Liver (tissue), 9 donors: Measurements from ENCODE around the gene TRIM21. TPM values are rescaled to one million over a fixed set of nuclear protein-coding genes. Genes with fewer than 3 reads are reported as not detected.

Experiments
- DNase-seq: peaks from one replicate; pipeline ENCODE4 v3.0.0-alpha.2; 2017; ENCODE audit warnings: low spot score
- H3K27ac ChIP-seq, 2 donors: one replicate each; pipeline ENCODE4 v1.7.0; 2013; ENCODE audit warnings: inconsistent platforms in 2 of 2, low read length in 2 of 2, control low read depth in 1 of 2, low read depth in 1 of 2, mild to moderate bottlenecking in 1 of 2
- H3K27me3 ChIP-seq, 4 donors: one replicate each; pipeline versions ENCODE4 v1.6.1 to v1.7.0; 2013; ENCODE audit warnings: low read length in 3 of 4, inconsistent platforms in 1 of 4, mild to moderate bottlenecking in 1 of 4, moderate library complexity in 1 of 4; ENCODE audit not compliant: control insufficient read depth in 4 of 4, insufficient read depth in 4 of 4
- H3K36me3 ChIP-seq, 4 donors: one replicate each; pipeline versions ENCODE4 v1.6.1 to v1.7.0; 2013; ENCODE audit warnings: low read length in 3 of 4, mild to moderate bottlenecking in 3 of 4, low read depth in 1 of 4, moderate library complexity in 1 of 4; ENCODE audit not compliant: control insufficient read depth in 4 of 4, insufficient read depth in 3 of 4
- H3K4me1 ChIP-seq, 4 donors: one replicate each; pipeline versions ENCODE4 v1.6.1 to v1.7.0; 2013; ENCODE audit warnings: low read length in 3 of 4, mild to moderate bottlenecking in 3 of 4, moderate library complexity in 1 of 4; ENCODE audit not compliant: control insufficient read depth in 4 of 4, insufficient read depth in 4 of 4
- H3K4me3 ChIP-seq, 3 donors: one replicate each; pipeline versions ENCODE4 v1.6.1 to v1.7.0; 2013; ENCODE audit warnings: low read length in 3 of 3, control low read depth in 1 of 3, low read depth in 1 of 3, mild to moderate bottlenecking in 1 of 3
- H3K9ac ChIP-seq, 2 donors: one replicate each; pipeline ENCODE4 v1.7.0; 2013; ENCODE audit warnings: low read length in 2 of 2, mild to moderate bottlenecking in 2 of 2, moderate library complexity in 2 of 2, control low read depth in 1 of 2, low read depth in 1 of 2
- H3K9me3 ChIP-seq, 4 donors: one replicate each; pipeline versions ENCODE4 v1.6.1 to v1.7.0; 2013; ENCODE audit warnings: low read length in 3 of 4; ENCODE audit not compliant: control insufficient read depth in 4 of 4
- EGR1 ChIP-seq, 2 donors: IDR thresholded peaks; 2 replicates each; pipeline ENCODE4 v1.6.1; 2016 to 2018; ENCODE audit warnings: antibody characterized with exemption in 2 of 2, low read depth in 2 of 2
- FOXA1 ChIP-seq: IDR thresholded peaks from 2 replicates; pipeline ENCODE4 v1.6.1; 2016; ENCODE audit warnings: antibody characterized with exemption
- GABPA ChIP-seq, 2 donors: IDR thresholded peaks in 1 of 2; conservative IDR thresholded peaks in 1 of 2; 2 replicates each; pipeline ENCODE4 v1.6.1; 2016; ENCODE audit warnings: antibody characterized with exemption in 2 of 2, mild to moderate bottlenecking in 1 of 2, moderate library complexity in 1 of 2
- HNF4A ChIP-seq, 2 donors: conservative IDR thresholded peaks; 2 replicates each; pipeline ENCODE4 v1.6.1; 2016; ENCODE audit warnings: antibody characterized with exemption in 2 of 2, mild to moderate bottlenecking in 2 of 2
- HNF4G ChIP-seq: IDR thresholded peaks from 2 replicates; pipeline ENCODE4 v1.6.1; 2016; ENCODE audit warnings: antibody characterized with exemption
- JUND ChIP-seq, 2 donors: IDR thresholded peaks; 2 replicates each; pipeline ENCODE4 v1.6.1; 2016; ENCODE audit warnings: antibody characterized with exemption in 2 of 2
- RAD21 ChIP-seq, 2 donors: IDR thresholded peaks; 2 replicates each; pipeline ENCODE4 v1.6.1; 2016; ENCODE audit warnings: antibody characterized with exemption in 2 of 2, mild to moderate bottlenecking in 2 of 2
- RXRA ChIP-seq, 2 donors: IDR thresholded peaks; 2 replicates each; pipeline ENCODE4 v1.6.1; 2017 to 2018; ENCODE audit warnings: antibody characterized with exemption in 2 of 2, mild to moderate bottlenecking in 1 of 2
- SP1 ChIP-seq: IDR thresholded peaks from 2 replicates; pipeline ENCODE4 v1.6.1; 2018; ENCODE audit warnings: antibody characterized with exemption, mild to moderate bottlenecking
- TAF1 ChIP-seq: conservative IDR thresholded peaks from 2 replicates; pipeline ENCODE4 v1.6.1; 2016; ENCODE audit warnings: antibody characterized with exemption, mild to moderate bottlenecking
- YY1 ChIP-seq: IDR thresholded peaks from 2 replicates; pipeline ENCODE4 v1.6.1; 2016; ENCODE audit warnings: antibody characterized with exemption, mild to moderate bottlenecking
- WGBS: extraction: QIAGEN DNeasy Blood & Tissue Kit; methylation state at CpG from one replicate; pipeline ENCODE4 v1.1.7; 2013; 5-methylcytosine and 5-hydroxymethylcytosine counted together
- polyA plus RNA-seq, 2 donors: library from polyadenylated mRNA; stranded (reverse) in 1 of 2; unstranded in 1 of 2; fragments of 200-250 nt in 1 of 2; fragments of >200 nt in 1 of 2; fragmentation: Nextera tagmentation in 1 of 2; extraction: Ambion mirVana in 1 of 2; gene quantifications; one replicate each; pipeline versions ENCODE4 v1.2.1 to v1.2.3, GENCODE V29; 2013 to 2015
- total RNA-seq, 2 donors: library from RNA; depleted of rRNA; stranded (reverse); fragments of >200 nt; gene quantifications; one replicate each; pipeline ENCODE4 v1.2.3, GENCODE V29; 2014
- TF ChIP-seq, protein P1 (sequence below): fragments of 150-350 bp; IDR thresholded peaks from 2 replicates; pipeline ENCODE4 v1.5.1; 2017; ENCODE audit warnings: improper control_type of control experiment, low read depth, low read length; ENCODE audit not compliant: missing input control
- TF ChIP-seq, protein P2 (sequence below): IDR thresholded peaks from 2 replicates; pipeline ENCODE4 v1.6.1; 2016; ENCODE audit warnings: antibody characterized with exemption, mild to moderate bottlenecking
- TF ChIP-seq, protein P3 (sequence below): IDR thresholded peaks from 2 replicates; pipeline ENCODE4 v1.6.1; 2016; ENCODE audit warnings: antibody characterized with exemption
- TF ChIP-seq, protein P4 (sequence below): IDR thresholded peaks from 2 replicates; pipeline ENCODE4 v1.6.1; 2016; ENCODE audit warnings: antibody characterized with exemption
- TF ChIP-seq, protein P5 (sequence below): IDR thresholded peaks from 2 replicates; pipeline ENCODE4 v1.6.1; 2016; ENCODE audit warnings: antibody characterized with exemption
- donor health status: healthy.
- donor health status: healthy.
- donor health status: healthy.
- donor health status: healthy.
- donor health status: healthy.

The TRIM21 gene
- total and polyA plus RNA-seq, 4 donors = 8.0 to 14.9 (median 12.4) TPM

DNA sequence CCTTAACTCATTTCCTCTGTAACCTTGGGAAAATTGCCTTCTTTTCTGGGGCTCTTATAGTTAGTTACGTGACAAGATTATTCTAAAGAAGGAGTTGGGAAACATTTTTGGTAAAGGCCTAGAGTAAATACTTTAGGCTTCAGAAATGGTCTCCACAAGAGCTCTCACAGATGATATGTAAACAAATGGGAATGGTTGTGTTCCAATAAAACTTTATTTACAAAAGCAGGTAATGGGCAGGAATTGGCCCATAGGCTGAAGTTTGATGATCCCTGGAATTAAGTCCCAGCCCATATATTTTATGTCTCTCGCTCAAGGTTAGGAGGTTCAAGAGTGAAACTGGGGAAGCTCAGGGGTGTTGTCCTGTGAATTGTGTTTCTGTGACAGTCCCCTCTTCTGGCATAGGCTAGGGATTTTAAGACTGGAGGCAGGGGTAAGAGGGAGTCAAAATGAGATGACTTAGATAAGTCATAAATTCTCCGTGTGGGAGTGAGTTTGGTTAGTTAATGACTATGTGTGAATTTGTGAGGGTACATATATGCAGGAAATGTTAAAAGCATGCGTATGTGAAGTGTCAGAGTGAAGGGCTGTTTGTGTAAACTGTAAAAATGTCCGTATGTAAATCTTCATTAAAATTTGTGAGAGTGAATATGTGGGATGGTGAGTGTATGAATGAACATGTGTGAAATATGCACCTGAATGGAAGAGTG, 17.9 kb downstream of the TRIM21 start:
- Histone ChIP-seq H3K36me3 (no peaks in the 10 kb centered on the region), H3K4me3 (no peak overlapping the region), H3K27ac (no peak overlapping the region), H3K9ac (no peak overlapping the region), H3K4me1 (no peaks in the 10 kb centered on the region), H3K27me3 (no peaks in the 10 kb centered on the region), H3K9me3 (no peaks in the 10 kb centered on the region)
- WGBS = 77% methylated on average over 5 of the region's 5 CpGs
- no peak for DNase-seq
- TF ChIP-seq, protein P1, sequence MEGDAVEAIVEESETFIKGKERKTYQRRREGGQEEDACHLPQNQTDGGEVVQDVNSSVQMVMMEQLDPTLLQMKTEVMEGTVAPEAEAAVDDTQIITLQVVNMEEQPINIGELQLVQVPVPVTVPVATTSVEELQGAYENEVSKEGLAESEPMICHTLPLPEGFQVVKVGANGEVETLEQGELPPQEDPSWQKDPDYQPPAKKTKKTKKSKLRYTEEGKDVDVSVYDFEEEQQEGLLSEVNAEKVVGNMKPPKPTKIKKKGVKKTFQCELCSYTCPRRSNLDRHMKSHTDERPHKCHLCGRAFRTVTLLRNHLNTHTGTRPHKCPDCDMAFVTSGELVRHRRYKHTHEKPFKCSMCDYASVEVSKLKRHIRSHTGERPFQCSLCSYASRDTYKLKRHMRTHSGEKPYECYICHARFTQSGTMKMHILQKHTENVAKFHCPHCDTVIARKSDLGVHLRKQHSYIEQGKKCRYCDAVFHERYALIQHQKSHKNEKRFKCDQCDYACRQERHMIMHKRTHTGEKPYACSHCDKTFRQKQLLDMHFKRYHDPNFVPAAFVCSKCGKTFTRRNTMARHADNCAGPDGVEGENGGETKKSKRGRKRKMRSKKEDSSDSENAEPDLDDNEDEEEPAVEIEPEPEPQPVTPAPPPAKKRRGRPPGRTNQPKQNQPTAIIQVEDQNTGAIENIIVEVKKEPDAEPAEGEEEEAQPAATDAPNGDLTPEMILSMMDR = no peak
- TF ChIP-seq JUND (IDR thresholded peaks at IDR 0.05) (no peak), FOXA1 (no peak), RAD21 (IDR thresholded peaks at IDR 0.05) (no peak), SP1 (no peak), TAF1 (no peak)
- TF ChIP-seq, protein P2, sequence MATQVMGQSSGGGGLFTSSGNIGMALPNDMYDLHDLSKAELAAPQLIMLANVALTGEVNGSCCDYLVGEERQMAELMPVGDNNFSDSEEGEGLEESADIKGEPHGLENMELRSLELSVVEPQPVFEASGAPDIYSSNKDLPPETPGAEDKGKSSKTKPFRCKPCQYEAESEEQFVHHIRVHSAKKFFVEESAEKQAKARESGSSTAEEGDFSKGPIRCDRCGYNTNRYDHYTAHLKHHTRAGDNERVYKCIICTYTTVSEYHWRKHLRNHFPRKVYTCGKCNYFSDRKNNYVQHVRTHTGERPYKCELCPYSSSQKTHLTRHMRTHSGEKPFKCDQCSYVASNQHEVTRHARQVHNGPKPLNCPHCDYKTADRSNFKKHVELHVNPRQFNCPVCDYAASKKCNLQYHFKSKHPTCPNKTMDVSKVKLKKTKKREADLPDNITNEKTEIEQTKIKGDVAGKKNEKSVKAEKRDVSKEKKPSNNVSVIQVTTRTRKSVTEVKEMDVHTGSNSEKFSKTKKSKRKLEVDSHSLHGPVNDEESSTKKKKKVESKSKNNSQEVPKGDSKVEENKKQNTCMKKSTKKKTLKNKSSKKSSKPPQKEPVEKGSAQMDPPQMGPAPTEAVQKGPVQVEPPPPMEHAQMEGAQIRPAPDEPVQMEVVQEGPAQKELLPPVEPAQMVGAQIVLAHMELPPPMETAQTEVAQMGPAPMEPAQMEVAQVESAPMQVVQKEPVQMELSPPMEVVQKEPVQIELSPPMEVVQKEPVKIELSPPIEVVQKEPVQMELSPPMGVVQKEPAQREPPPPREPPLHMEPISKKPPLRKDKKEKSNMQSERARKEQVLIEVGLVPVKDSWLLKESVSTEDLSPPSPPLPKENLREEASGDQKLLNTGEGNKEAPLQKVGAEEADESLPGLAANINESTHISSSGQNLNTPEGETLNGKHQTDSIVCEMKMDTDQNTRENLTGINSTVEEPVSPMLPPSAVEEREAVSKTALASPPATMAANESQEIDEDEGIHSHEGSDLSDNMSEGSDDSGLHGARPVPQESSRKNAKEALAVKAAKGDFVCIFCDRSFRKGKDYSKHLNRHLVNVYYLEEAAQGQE = no peak
- TF ChIP-seq, protein P3, sequence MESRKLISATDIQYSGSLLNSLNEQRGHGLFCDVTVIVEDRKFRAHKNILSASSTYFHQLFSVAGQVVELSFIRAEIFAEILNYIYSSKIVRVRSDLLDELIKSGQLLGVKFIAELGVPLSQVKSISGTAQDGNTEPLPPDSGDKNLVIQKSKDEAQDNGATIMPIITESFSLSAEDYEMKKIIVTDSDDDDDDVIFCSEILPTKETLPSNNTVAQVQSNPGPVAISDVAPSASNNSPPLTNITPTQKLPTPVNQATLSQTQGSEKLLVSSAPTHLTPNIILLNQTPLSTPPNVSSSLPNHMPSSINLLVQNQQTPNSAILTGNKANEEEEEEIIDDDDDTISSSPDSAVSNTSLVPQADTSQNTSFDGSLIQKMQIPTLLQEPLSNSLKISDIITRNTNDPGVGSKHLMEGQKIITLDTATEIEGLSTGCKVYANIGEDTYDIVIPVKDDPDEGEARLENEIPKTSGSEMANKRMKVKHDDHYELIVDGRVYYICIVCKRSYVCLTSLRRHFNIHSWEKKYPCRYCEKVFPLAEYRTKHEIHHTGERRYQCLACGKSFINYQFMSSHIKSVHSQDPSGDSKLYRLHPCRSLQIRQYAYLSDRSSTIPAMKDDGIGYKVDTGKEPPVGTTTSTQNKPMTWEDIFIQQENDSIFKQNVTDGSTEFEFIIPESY = no peak

DNA sequence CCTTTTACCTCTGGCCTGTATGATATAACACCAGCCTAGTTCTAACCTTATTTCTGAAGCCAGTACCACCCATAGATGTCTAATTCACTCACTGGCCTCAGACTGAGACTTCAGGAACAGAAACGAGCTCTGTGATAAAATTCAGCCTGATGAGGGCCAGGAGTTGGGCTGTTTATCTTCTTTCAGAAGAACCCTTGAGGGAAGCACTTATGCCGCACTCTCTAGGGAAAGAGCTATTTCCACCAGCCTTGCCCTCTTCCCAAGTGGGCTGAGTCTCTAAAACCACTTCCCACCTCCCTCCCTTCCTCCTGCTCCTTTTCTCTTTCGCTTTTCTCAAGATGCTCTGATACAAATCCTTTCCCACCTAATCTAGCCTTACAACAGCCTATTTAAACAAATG, 23.3 kb downstream of the TRIM21 start:
- TF ChIP-seq TAF1 = no peak
- no peak for TF ChIP-seq EGR1 (IDR thresholded peaks at IDR 0.05; ENCODE audit: low read depth in 2 of 2)
- TF ChIP-seq SP1 = no peak
- TF ChIP-seq HNF4A (conservative IDR thresholded peaks at IDR 0.05) = no peak
- TF ChIP-seq GABPA (IDR thresholded peaks at IDR 0.05 in 1 of 2, conservative IDR thresholded peaks at IDR 0.05 in 1 of 2) = no peak
- TF ChIP-seq, protein P1 = no peak
- no peak for TF ChIP-seq HNF4G
- TF ChIP-seq, protein P4, sequence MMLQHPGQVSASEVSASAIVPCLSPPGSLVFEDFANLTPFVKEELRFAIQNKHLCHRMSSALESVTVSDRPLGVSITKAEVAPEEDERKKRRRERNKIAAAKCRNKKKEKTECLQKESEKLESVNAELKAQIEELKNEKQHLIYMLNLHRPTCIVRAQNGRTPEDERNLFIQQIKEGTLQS = no peak
- TF ChIP-seq RAD21 (IDR thresholded peaks at IDR 0.05) = no peak
- TF ChIP-seq, protein P5, sequence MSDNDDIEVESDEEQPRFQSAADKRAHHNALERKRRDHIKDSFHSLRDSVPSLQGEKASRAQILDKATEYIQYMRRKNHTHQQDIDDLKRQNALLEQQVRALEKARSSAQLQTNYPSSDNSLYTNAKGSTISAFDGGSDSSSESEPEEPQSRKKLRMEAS = no peak
- no peak for TF ChIP-seq YY1
- TF ChIP-seq RXRA (IDR thresholded peaks at IDR 0.05) = no peak
- TF ChIP-seq, protein P3 = no peak
- no peak for TF ChIP-seq JUND (IDR thresholded peaks at IDR 0.05)
- Histone ChIP-seq H3K36me3 (no peaks in the 10 kb centered on the region), H3K27ac (no peak overlapping the region), H3K9me3 (no peaks in the 10 kb centered on the region), H3K9ac (no peak overlapping the region), H3K4me3 (no peak overlapping the region), H3K27me3 (no peaks in the 10 kb centered on the region), H3K4me1 (no peaks in the 10 kb centered on the region)
- no peak for DNase-seq
- WGBS = 63% methylated on average over 3 of the region's 3 CpGs
